NCI-H69 (cell line): ENCODE measurements around the gene ADH5.
"Not testable (repeated sequence)": the region's sequence is repeated elsewhere in the genome, so short reads cannot be mapped to it uniquely, and the experiment has no call there.

Experiments
- DNase-seq: peaks from one replicate; lab custom pipeline; 2025; lab: John Stamatoyannopoulos, UW

ADH5 gene

GRCh38 chr4:99088481-99089365 lies at the start of gene ADH5:
ADH5 (minus strand) TSS chr4:99088788; CDS start chr4:99088700, 88 bp downstream.
- DNase-seq: peak; percentile 87

GRCh38 chr4:99136329-99136728 lies 47.7 kb upstream of the ADH5 start:
- no peak for DNase-seq

- DNase-seq: no peak
Measured at GRCh38 chr4:99135541-99136162, 47.1 kb upstream of the ADH5 start.

- DNase-seq: no peak
Measured at GRCh38 chr4:99134586-99134985, 46.0 kb upstream of the ADH5 start.

- no peak for DNase-seq
Measured at GRCh38 chr4:99131378-99131777, 42.8 kb upstream of the ADH5 start.

GRCh38 chr4:99126376-99126775 lies 37.8 kb upstream of the ADH5 start:
- no peak for DNase-seq

- DNase-seq: no peak
Measured at GRCh38 chr4:99121008-99121407, 32.4 kb upstream of the ADH5 start.

- DNase-seq: no peak
Measured at GRCh38 chr4:99120501-99120900, 31.9 kb upstream of the ADH5 start.

- DNase-seq: peak; percentile 5
Measured at GRCh38 chr4:99117876-99118693, 29.5 kb upstream of the ADH5 start.

GRCh38 chr4:99117122-99117841 lies 28.7 kb upstream of the ADH5 start:
- DNase-seq: not testable (repeated sequence)

- DNase-seq: not testable (repeated sequence)
Measured at GRCh38 chr4:99109286-99109685, 20.7 kb upstream of the ADH5 start.

- no peak for DNase-seq
Measured at GRCh38 chr4:99104153-99104552, 15.6 kb upstream of the ADH5 start.

GRCh38 chr4:99103166-99103565 lies 14.6 kb upstream of the ADH5 start:
- no peak for DNase-seq

GRCh38 chr4:99102634-99103033 lies 14.0 kb upstream of the ADH5 start:
- DNase-seq: no peak

- DNase-seq: no peak
Measured at GRCh38 chr4:99100876-99101275, 12.3 kb upstream of the ADH5 start.

- peak; percentile 9 for DNase-seq
Measured at GRCh38 chr4:99099814-99100213, 11.2 kb upstream of the ADH5 start.

- DNase-seq: peak; percentile 43
Measured at GRCh38 chr4:99099311-99099710, 10.7 kb upstream of the ADH5 start.

GRCh38 chr4:99091841-99092240 lies 3.3 kb upstream of the ADH5 start:
- not testable (repeated sequence) for DNase-seq

GRCh38 chr4:99091216-99091575 lies 2.6 kb upstream of the ADH5 start:
- DNase-seq: no peak

- DNase-seq: no peak
Measured at GRCh38 chr4:99090481-99091215, 2.1 kb upstream of the ADH5 start.

GRCh38 chr4:99088023-99088449 lies 552 bp downstream of the ADH5 start:
- DNase-seq: peak; percentile 65
